GM19035 (cell line): Measurements from ENCODE around the gene MAD1L1.

Experiments
- ATAC-seq: cut with Tn5 transposase; IDR thresholded peaks from one replicate; pipeline ENCODE4 v1.9.1; 2021; ENCODE audit not compliant: unreplicated experiment

The MAD1L1 gene

GRCh38 chr7:2049782-2050510 is 182.8 kb downstream of the MAD1L1 start:
- no peak for ATAC-seq

DNA sequence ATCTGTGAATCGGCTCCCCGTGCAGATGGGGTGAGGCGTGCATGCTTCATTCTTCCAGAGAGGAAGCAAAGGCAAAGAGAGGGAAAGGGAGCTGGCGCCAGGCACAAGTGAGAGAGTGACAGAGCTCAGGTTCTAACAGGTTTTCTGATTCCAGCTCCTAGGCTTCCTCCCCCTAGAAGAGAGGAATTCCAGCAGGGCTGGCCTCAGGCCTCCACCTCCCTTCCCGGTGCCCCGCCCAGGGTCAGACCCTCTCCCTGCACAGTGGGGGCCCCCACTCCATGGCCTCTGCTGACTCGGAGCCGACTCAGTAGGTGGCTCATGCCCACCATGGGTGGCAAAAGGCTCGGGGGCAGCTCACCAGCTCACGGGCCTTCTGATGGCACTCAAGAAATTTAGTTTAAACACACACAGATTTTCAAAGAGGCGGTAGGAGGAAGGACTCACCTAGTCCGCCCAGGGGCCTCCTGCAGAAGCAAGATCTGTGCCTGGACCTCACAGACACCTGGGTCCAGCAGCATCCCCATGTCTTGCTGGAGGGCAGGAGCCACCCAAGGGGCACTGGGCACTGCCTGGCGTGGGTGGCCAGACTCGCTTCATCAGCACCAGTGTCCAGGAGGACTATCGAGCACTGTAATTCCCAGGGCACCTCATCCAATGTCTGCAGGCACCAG is 183.5 kb downstream of the MAD1L1 start:
- no peak for ATAC-seq

- no peak for ATAC-seq
Observed at GRCh38 chr7:2048531-2048930, 184.2 kb downstream of the MAD1L1 start.

DNA sequence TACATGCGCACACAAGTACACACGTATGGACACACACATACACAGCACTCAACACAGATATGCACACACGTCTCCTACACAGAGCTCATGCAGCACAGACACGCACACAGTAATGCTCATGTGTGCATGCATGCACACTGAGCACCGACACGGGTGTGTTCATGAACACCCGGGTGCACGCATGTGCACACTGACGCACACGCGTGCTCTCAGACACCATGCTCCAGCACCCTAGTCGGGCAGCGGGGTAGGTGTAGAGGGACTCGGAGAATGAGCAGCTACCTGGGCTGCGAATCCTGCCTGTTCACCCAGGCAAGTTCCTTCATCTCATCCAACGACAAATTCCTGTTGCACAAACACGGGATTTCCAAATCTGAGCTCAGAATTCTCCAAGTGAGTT is 184.7 kb downstream of the MAD1L1 start:
- no peak for ATAC-seq

DNA sequence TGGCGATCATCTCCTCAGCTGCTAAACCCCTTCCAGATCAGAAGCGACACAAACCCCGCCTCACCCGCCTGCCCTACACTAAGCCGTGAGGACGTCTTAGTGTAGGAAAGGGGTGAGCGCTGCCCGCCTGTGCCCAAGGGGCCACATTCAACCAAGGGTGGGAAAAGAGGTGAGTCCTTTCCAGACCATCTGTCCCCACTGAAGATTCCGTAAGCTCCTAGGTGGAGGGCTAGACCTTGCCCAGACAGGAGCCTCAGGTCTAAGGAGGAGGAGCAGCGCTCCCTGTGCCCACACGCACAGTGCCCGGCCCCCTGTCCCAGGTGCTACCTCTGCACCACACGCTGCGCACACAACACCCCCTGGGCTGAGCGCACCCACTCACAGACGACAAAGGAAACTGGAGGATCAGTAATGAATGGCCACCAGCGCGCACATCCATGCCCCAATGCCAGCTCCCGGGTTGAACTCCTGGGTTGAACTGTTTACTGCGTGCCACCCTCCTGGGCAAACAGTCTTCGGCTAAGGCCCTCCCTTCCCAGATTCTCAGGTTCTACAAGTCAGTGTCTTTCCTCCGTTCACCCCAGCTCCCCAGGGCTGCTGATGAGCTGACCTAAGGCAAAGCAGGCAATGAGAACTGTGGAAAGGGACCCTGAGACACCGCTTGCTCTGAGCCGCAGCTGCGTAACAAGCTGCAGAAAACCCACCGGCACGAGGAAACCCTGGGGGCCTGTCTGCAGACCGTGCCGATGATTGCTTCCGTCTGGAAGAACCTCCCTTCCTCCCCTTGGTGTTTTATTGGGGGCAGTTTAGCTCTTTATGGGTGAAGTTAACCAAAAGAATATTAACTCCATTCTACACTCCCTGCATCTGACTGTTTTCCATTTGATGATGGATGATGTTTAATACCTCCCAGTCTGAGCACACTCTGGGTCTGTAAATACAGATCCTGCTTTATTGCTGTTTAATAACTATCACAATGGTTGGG is 185.9 kb downstream of the MAD1L1 start:
- ATAC-seq = no peak

DNA sequence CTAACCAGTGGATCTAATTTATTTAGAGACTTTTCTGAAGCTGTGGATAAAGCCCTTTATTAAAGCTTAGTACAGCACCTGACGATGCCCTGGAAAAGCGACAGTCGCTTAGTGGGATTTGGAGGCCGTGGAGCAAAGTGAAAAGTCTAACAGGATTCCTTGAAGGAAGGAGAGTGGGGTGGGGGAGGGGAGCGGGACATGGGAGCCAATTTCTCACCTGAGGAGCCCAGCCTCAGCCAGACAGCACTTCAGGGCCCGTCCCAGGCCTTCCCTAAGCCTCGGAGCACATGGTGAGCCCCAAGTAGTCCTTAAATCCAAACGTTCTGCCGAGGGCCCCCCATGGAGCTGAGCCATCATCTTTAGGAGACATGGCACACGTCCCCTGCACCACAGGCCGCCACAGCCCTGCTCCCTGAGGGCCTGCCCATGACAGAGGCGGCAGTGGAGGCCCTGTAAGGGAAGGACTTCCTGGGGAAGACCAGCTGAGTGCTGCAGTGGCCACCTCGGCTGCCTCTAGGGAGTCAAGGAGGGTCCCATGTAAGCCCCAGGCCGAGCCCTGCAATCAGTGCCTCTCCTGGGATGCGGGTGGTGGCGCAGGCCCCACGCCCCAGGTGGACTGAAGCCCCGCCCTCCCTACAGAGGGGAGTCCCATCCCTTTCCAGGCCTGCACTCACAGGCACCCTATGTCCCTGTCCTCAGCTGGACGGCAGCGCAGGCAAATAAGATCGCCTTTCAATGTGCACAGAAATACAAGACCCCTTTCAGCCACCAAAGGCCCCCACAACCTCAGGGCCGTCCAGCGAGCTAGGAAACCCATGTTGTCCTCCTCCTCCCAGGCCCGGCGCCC is 187.0 kb downstream of the MAD1L1 start:
- no peak for ATAC-seq

- ATAC-seq = no peak
Observed at GRCh38 chr7:2044883-2045471, 187.8 kb downstream of the MAD1L1 start.

- ATAC-seq = no peak
Observed at GRCh38 chr7:2044311-2044882, 188.3 kb downstream of the MAD1L1 start.

- no peak for ATAC-seq
Observed at GRCh38 chr7:2043316-2044039, 189.3 kb downstream of the MAD1L1 start.

- no peak for ATAC-seq
Observed at GRCh38 chr7:2042650-2043049, 190.1 kb downstream of the MAD1L1 start.

DNA sequence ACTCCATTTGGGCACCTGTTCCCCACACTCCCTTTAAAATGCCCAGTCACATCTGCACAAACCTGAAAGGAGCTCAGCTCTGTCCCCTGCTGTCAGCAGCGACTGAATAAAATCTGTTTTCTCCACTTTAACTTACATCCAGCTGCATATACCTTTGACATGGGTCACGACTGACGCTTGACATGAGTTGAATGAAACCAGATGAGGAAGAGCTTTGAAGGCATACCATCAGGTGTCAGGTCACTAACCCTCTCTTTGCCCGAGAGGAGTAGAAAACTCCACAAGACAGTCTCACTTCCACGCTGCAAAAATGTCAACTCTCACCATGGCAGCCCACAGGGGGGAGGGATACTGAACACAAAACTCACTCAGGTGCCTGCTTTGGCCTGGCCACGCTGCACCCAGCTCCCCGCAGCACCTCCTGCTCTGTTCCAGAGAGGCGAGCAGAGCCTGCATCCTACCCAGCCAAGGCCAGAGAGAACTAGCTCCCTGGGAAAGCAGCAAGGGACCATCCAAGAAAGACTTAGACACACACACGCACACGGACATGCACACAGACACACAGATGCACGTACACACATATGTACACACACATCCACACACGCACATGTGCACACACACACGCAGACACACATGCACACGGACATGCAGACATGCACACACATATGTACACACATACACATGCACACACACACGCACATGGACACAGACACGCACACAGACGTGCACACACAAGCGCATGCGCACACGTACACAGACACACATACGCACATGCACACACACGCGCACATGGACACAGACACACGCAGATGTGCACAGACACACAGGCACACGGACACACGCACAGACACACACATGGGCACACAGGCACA is 191.0 kb downstream of the MAD1L1 start:
- no peak for ATAC-seq

DNA sequence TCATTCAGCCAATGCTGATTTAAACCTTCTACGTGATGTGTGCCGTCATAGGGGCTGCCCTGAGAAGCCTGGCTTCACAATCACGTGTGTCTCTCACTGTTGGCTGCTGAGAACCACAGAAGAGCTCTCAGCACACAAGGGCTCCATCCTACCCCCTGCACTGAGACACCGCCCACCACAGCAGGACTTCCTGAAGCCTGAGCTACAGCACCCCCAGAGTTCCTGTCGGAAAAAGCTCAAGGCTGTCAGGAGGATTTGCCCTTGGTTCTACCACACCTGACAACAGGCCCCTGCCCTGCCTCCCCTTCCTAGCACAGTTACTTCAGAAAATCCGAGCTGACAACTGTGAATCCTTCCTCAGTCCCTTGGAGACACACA is 191.9 kb downstream of the MAD1L1 start:
- ATAC-seq = no peak

- no peak for ATAC-seq
Observed at GRCh38 chr7:2040201-2040892, 192.4 kb downstream of the MAD1L1 start.

DNA sequence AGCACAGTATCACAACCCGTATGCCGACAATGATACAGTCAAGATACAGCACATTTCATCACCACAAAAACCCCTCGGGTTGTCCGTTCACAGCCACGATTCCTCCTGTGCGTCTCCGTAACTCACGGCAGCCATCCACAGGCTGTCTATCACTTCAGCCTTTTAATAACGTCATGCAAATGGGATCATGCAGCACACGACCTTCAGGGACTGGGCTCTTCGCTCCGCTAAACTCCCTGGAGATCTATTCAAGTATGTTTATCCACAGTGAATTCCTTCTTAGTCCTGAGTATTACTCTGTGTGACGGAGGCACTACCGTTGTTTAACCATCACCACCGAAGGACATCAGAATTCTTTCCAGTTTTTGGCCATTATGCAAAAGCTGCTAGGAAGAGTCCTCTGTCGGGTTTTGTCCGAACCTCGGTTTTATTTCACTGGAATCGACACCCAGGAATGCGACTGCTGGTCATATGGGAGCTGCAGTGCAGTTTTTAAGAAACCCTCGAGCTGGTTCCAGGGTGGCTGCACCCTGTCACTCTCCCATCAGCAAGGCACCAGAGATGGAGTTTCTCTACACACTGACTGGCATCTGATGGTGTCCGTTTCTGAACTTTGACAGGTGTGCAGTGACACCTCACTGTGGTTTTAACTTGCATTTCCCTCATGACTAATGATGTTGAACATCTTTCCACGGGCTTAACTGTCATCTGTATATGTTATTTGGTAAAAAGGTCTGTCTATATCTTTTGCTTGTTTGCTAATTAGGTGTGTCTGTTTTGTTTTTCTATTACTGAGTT is 193.6 kb downstream of the MAD1L1 start:
- ATAC-seq = no peak

DNA sequence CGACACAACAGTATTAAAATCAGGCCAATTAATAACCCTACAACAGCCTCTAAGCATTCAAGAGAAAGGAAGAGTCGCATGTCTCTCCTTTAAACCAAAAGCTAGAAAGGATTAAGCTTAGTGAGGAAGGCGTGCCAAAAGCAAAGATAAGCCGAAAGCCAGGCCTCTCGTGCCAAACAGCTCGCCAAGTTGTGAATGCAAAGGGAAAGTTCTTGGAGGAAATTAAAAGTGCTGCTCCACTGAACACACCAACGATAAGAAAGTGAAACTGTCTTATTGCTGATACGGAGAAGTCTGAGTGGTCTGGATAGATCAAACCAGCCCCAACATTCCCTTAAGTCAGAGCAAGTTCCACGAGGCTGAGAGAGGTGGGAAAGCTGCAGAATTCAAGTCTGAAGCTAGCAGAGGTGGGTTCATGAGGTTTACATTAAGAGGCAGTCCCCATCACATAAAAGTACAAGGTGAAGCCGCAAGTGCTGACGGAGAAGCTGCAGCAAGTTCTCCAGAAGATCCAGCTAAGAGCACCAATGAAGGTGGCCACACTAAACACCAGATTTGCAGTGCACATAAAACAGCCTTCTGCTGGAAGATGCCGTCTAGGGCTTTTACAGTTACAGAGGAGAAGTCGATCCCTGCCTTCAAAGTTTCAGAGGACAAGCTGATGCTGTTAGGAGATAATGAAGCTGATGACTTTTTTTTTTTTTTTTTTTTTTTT is 194.8 kb downstream of the MAD1L1 start:
- ATAC-seq = no peak

- ATAC-seq = no peak
Observed at GRCh38 chr7:2037301-2037807, 195.4 kb downstream of the MAD1L1 start.
